Pancreas (tissue), 10 donors: Measurements from ENCODE around the gene TSHZ2. TPM values are rescaled to one million over a fixed set of nuclear protein-coding genes. Genes with fewer than 3 reads are reported as not detected.
A peak's percentile ranks its signal among the peaks of the same experiment; 100 is the strongest.
"Not testable (repeated sequence)": the region's sequence is repeated elsewhere in the genome, so short reads cannot be mapped to it uniquely, and the experiment has no call there.

Source experiments
- ATAC-seq, 4 donors: fragments of 200-7000 bp; cut with Tn5 transposase; one replicate each; pipeline versions ENCODE4 v1.8.0 to v1.9.1; 2020; ENCODE audit warnings: mild to moderate bottlenecking in 4 of 4, moderate library complexity in 4 of 4
- DNase-seq, 6 donors: peaks; one replicate each; pipeline ENCODE4 v3.0.0-alpha.2; 2020
- FAIRE-seq: peaks from 2 replicates; lab custom pipeline; 2012; peaks lifted over from hg19 to GRCh38; lab: Jason Lieb, UNC
- H3K27ac ChIP-seq, 4 donors: fragments of 200-600 bp; sonication (generic); 1 replicate in 3 of 4; 2 replicates in 1 of 4; pipeline versions ENCODE4 v1.5.0 to v1.8.0; 2020
- H3K27me3 ChIP-seq, 4 donors: fragments of 200-600 bp; one replicate each; pipeline ENCODE4 v1.8.0; 2021
- H3K36me3 ChIP-seq, 3 donors: fragments of 200-600 bp; sonication (generic) in 1 of 3; one replicate each; pipeline versions ENCODE4 v1.5.0 to v1.8.0; 2020 to 2021
- H3K4me1 ChIP-seq, 3 donors: fragments of 200-600 bp; one replicate each; pipeline ENCODE4 v1.8.0; 2021
- H3K4me3 ChIP-seq, 4 donors: fragments of 200-600 bp; sonication (generic) in 2 of 4; one replicate each; pipeline versions ENCODE4 v1.5.0 to v1.8.0; 2020 to 2021
- H3K9me3 ChIP-seq, 4 donors: fragments of 200-600 bp; one replicate each; pipeline ENCODE4 v1.8.0; 2021
- CTCF ChIP-seq, 4 donors: fragments of 200-600 bp; sonication (generic) in 3 of 4; IDR thresholded peaks; one replicate each; pipeline versions ENCODE4 v1.5.0 to v1.8.0; 2021; ENCODE audit warnings: antibody characterized with exemption in 4 of 4
- WGBS, 2 donors: extraction: QIAGEN DNeasy Blood & Tissue Kit; methylation state at CpG; one replicate each; pipeline ENCODE4 v1.1.7; 2013; 5-methylcytosine and 5-hydroxymethylcytosine counted together
- intact Hi-C, 3 donors: fragments of 100-400 bp; cut with DNase I; formaldehyde crosslinking; loops; one replicate each; pipeline versions ENCODE4 v1.11.1 to v1.14.2; 2022
- polyA plus RNA-seq, 2 donors: library from polyadenylated mRNA; stranded (reverse); fragments of 200-250 nt; gene quantifications; one replicate each; pipeline ENCODE4 v1.2.3, GENCODE V29; 2013
- total RNA-seq, 6 donors: library from RNA; stranded (reverse); fragmentation: NEBNext Ultra II Directional in 4 of 6; extraction: Animal tissue kit (Norgen Biotek cat#: 25700) in 4 of 6; gene quantifications; one replicate each; pipeline versions ENCODE4 v1.2.1 to v1.2.4, GENCODE V29; 2021 to 2023
- donor health status: healthy with polysubstance abuse.
- donor health status: DM: no; HTN: no; CAD: no; lungs with moderate emphysema.
- donor health status: DM: no; HTN: no; CAD: no.
- donor health status: control.
- donor health status: control.
- donor health status: Bipolar disorder and iron deficiency.
- donor health status: DM: yes; HTN: yes; CAD: no.
- donor health status: DM: no; HTN: no; CAD: no.
- donor health status: DM: no; HTN: no; CAD: no.
- donor health status: DM: yes; HTN: yes; CAD: no.

Gene TSHZ2
- total and polyA plus RNA-seq, 8 donors = 2.2 to 23.5 (median 4.5) TPM

DNA sequence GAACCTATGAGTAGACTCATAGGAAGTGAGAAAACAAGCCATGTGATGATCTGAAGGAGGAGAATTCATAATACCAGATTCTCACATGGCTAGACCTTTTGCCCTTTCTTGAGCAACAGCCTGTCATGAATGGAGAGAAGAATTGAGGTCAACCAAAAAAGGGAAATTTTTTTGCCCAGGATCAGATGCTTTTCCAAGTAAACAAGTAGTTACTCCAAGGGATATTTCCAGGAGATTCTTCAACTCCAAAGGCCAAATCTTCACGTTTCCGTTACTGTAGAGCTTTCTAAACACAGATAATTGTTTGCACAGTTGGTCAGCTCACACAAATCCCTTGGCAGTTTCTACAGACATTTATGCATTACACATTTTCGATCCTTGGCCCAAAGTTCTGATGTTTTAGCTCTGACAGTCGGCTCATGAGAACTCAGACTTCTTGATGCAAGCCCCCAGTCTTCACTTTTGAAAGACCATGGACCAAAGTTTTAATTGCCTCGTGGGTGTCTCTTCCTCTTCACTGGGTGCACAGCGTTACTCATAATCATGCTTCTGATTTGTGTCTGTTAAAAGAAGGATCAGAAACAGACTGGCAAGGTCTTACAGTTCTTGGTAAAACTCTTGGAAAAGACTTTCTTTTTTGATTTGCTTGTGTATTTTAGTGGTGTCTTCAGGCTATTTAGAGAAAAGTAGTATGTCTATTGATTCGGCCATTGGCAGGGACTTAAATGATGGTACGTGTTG, 115.0 kb downstream of the TSHZ2 start:
- Histone ChIP-seq H3K27ac (peak overlapping the region in 2 of 4 donors; percentile 16 to 22), H3K27me3 (no peaks in the 10 kb centered on the region), H3K4me1 (peaks cover 0 to 4% (median 3%) of the 10 kb centered on the region in 3 donors), H3K9me3 (no peaks in the 10 kb centered on the region), H3K36me3 (no peaks in the 10 kb centered on the region), H3K4me3 (no peak overlapping the region)
- intact Hi-C loops = no loop called here
- DNase-seq = peak in 1 of 6 donors; percentile 9
- FAIRE-seq = no peak
- WGBS, 2 donors = 45 to 51% methylated on average over 8 of the region's 8 CpGs
- peak; percentile 60 to 82 (median 80) for ATAC-seq
- TF ChIP-seq CTCF (IDR thresholded peaks at IDR 0.05) = no peak

GRCh38 chr20:53088786-53089185, 116.6 kb downstream of the TSHZ2 start:
- H3K9me3 ChIP-seq = no peaks in the 10 kb centered on the region
- no peak for FAIRE-seq
- no peak overlapping the region for H3K4me3 ChIP-seq
- intact Hi-C loops = no loop called here
- H3K36me3 ChIP-seq = no peaks in the 10 kb centered on the region
- H3K27me3 ChIP-seq = no peaks in the 10 kb centered on the region
- no peak overlapping the region for H3K27ac ChIP-seq
- peaks cover 0 to 3% (median 0%) of the 10 kb centered on the region in 3 donors for H3K4me1 ChIP-seq
- DNase-seq = no peak
- no peak for TF ChIP-seq CTCF (IDR thresholded peaks at IDR 0.05)
- ATAC-seq = no peak
- WGBS, 2 donors = 90 to 92% methylated on average over 10 of the region's 10 CpGs

DNA sequence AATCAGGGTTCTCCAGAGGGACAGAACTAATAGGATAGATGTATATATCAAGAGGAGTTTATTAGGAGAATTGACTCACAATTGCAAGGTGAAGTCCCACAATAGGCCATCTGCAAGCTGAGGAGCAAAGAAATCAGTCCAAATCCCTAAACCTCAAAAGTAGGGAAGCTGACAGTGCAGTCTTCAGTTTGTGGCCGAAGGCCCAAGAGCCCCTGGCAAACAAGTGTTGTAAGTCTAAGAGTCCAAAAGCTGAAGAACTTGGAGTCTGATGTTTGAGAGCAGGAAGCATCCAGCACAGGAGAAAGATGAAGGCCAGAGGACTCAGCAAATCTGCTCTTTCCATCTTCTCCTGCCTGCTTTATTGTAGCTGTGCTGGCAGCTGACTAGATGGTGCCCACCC, 117.7 kb downstream of the TSHZ2 start:
- H3K27ac ChIP-seq, H3K4me1 ChIP-seq, H3K9me3 ChIP-seq, FAIRE-seq, ATAC-seq, H3K27me3 ChIP-seq, H3K4me3 ChIP-seq, DNase-seq, intact Hi-C loops, H3K36me3 ChIP-seq: not testable (repeated sequence)
- 90 to 95% methylated on average over 1 of the region's 1 CpG for WGBS, 2 donors

DNA sequence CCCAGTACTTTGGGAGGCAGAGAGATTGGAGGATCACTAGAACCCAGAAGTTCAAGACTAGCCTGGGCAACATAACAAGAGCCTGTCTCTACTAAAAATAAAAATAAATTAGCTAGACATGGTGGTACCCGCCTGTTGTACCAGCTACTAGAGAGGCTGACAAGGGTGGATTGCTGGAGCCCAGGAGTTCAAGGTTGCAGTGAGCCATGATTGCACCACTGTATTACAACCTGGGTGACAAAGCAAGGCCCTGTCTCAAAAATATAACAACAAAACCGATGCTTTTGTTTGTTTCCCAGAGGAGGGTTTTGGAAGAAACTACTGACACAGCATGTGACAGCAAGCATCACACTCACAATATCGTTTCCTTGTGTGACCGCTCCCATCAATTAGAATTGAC, 119.6 kb downstream of the TSHZ2 start:
- Histone ChIP-seq H3K4me1 (peaks cover 0 to 3% (median 0%) of the 10 kb centered on the region in 3 donors), H3K4me3 (no peak overlapping the region), H3K9me3 (no peaks in the 10 kb centered on the region), H3K27ac (no peak overlapping the region), H3K36me3 (no peaks in the 10 kb centered on the region), H3K27me3 (no peaks in the 10 kb centered on the region)
- intact Hi-C loops = no loop called here
- TF ChIP-seq CTCF (IDR thresholded peaks at IDR 0.05) = no peak
- no peak for DNase-seq
- FAIRE-seq = no peak
- 74 to 81% methylated on average over 4 of the region's 4 CpGs for WGBS, 2 donors
- ATAC-seq = no peak

- DNase-seq (no peak), FAIRE-seq (no peak), ATAC-seq (no peak)
- Histone ChIP-seq H3K4me1 (no peaks in the 10 kb centered on the region), H3K9me3 (no peaks in the 10 kb centered on the region), H3K27me3 (no peaks in the 10 kb centered on the region), H3K4me3 (no peak overlapping the region), H3K36me3 (no peaks in the 10 kb centered on the region), H3K27ac (no peak overlapping the region)
- TF ChIP-seq CTCF (IDR thresholded peaks at IDR 0.05) = no peak
- intact Hi-C loops = no loop called here
- 68 to 75% methylated on average over 6 of the region's 6 CpGs for WGBS, 2 donors
These were observed 120.7 kb downstream of the TSHZ2 start for GRCh38 chr20:53092772-53093300.
